KOPT-K1 (cell line): ENCODE results near the gene CARD14.

Source experiments
- H3K27ac ChIP-seq: fragments of 200-600 bp; sonication (generic); 2 replicates; pipeline ENCODE4 v1.5.1; 2016; ENCODE audit warnings: antibody characterized with exemption, mild to moderate bottlenecking, low read depth, low read length; ENCODE audit not compliant: poor library complexity, severe bottlenecking
- H3K36me3 ChIP-seq: fragments of 200-600 bp; sonication (generic); 2 replicates; pipeline ENCODE4 v1.5.1; 2017; ENCODE audit warnings: antibody characterized with exemption, mild to moderate bottlenecking, low read length, moderate library complexity; ENCODE audit not compliant: insufficient read depth
- H3K9me3 ChIP-seq: fragments of 200-600 bp; sonication (generic); 2 replicates; pipeline ENCODE4 v1.5.1; 2017; ENCODE audit warnings: antibody characterized with exemption, low read length, mild to moderate bottlenecking; ENCODE audit not compliant: insufficient read depth, poor library complexity, severe bottlenecking

The CARD14 gene

GRCh38 chr17:80168371-80168770, 1.5 kb upstream of the CARD14 start:
- Histone ChIP-seq H3K27ac (no peak overlapping the region), H3K9me3 (no peaks in the 10 kb centered on the region), H3K36me3 (no peaks in the 10 kb centered on the region)

GRCh38 chr17:80169107-80169506, 723 bp upstream of the CARD14 start:
- Histone ChIP-seq H3K27ac (no peak overlapping the region), H3K9me3 (no peaks in the 10 kb centered on the region), H3K36me3 (no peaks in the 10 kb centered on the region)

- no peak overlapping the region for H3K27ac ChIP-seq
- H3K36me3 ChIP-seq = no peaks in the 10 kb centered on the region
- H3K9me3 ChIP-seq = no peaks in the 10 kb centered on the region
Observed at GRCh38 chr17:80171681-80172080, 1.9 kb downstream of the CARD14 start.

GRCh38 chr17:80173126-80173525, 3.3 kb downstream of the CARD14 start:
- H3K9me3 ChIP-seq = no peaks in the 10 kb centered on the region
- H3K36me3 ChIP-seq = no peaks in the 10 kb centered on the region
- H3K27ac ChIP-seq = no peak overlapping the region

- Histone ChIP-seq H3K36me3 (no peaks in the 10 kb centered on the region), H3K9me3 (no peaks in the 10 kb centered on the region), H3K27ac (no peak overlapping the region)
Observed at GRCh38 chr17:80173916-80174315, 4.1 kb downstream of the CARD14 start.

GRCh38 chr17:80176757-80177156, 6.9 kb downstream of the CARD14 start:
- Histone ChIP-seq H3K36me3 (no peaks in the 10 kb centered on the region), H3K27ac (no peak overlapping the region), H3K9me3 (no peaks in the 10 kb centered on the region)

- H3K9me3 ChIP-seq = no peaks in the 10 kb centered on the region
- H3K27ac ChIP-seq = no peak overlapping the region
- H3K36me3 ChIP-seq = no peaks in the 10 kb centered on the region
Observed at GRCh38 chr17:80177986-80178595, 8.3 kb downstream of the CARD14 start.

- Histone ChIP-seq H3K36me3 (no peaks in the 10 kb centered on the region), H3K9me3 (no peaks in the 10 kb centered on the region), H3K27ac (no peak overlapping the region)
Observed at GRCh38 chr17:80180192-80180591, 10.4 kb downstream of the CARD14 start.

- Histone ChIP-seq H3K9me3 (no peaks in the 10 kb centered on the region), H3K27ac (no peak overlapping the region)
Observed at GRCh38 chr17:80181431-80181830, 11.6 kb downstream of the CARD14 start.

GRCh38 chr17:80182118-80182844, 12.5 kb downstream of the CARD14 start:
- H3K9me3 ChIP-seq = no peaks in the 10 kb centered on the region
- no peaks in the 10 kb centered on the region for H3K36me3 ChIP-seq
- no peak overlapping the region for H3K27ac ChIP-seq

More at GRCh38 chr17:80181431-80181830, 11.6 kb downstream of the CARD14 start:
- no peaks in the 10 kb centered on the region for H3K36me3 ChIP-seq

- no peaks in the 10 kb centered on the region for H3K9me3 ChIP-seq
- no peaks in the 10 kb centered on the region for H3K36me3 ChIP-seq
- no peak overlapping the region for H3K27ac ChIP-seq
Observed at GRCh38 chr17:80182845-80183223, 13.0 kb downstream of the CARD14 start.

- no peaks in the 10 kb centered on the region for H3K36me3 ChIP-seq
- H3K27ac ChIP-seq = no peak overlapping the region
Observed at GRCh38 chr17:80183581-80184422, 14.0 kb downstream of the CARD14 start.

GRCh38 chr17:80184423-80184714, 14.5 kb downstream of the CARD14 start:
- Histone ChIP-seq H3K9me3 (no peaks in the 10 kb centered on the region), H3K27ac (no peak overlapping the region), H3K36me3 (no peaks in the 10 kb centered on the region)

More at GRCh38 chr17:80183581-80184422, 14.0 kb downstream of the CARD14 start:
- no peaks in the 10 kb centered on the region for H3K9me3 ChIP-seq

GRCh38 chr17:80185968-80186367, 16.1 kb downstream of the CARD14 start:
- Histone ChIP-seq H3K9me3 (no peaks in the 10 kb centered on the region), H3K36me3 (no peaks in the 10 kb centered on the region), H3K27ac (no peak overlapping the region)

- H3K9me3 ChIP-seq = no peaks in the 10 kb centered on the region
- no peaks in the 10 kb centered on the region for H3K36me3 ChIP-seq
- no peak overlapping the region for H3K27ac ChIP-seq
Observed at GRCh38 chr17:80187090-80187489, 17.3 kb downstream of the CARD14 start.
